HG03095 (cell line): ENCODE data around the gene SLC22A12.

Source experiments
- ATAC-seq: cut with Tn5 transposase; IDR thresholded peaks from one replicate; pipeline ENCODE4 v1.9.1; 2021; ENCODE audit warnings: moderate library complexity; ENCODE audit not compliant: unreplicated experiment

The SLC22A12 gene

GRCh38 chr11:64562723-64563351 is 28.2 kb upstream of the SLC22A12 start:
- ATAC-seq: no peak

- ATAC-seq: no peak
These were observed 27.1 kb upstream of the SLC22A12 start for GRCh38 chr11:64563966-64564365.

GRCh38 chr11:64564419-64564818 is 26.6 kb upstream of the SLC22A12 start:
- no peak for ATAC-seq

- ATAC-seq: no peak
These were observed 25.8 kb upstream of the SLC22A12 start for GRCh38 chr11:64564947-64565889.

- no peak for ATAC-seq
These were observed 24.7 kb upstream of the SLC22A12 start for GRCh38 chr11:64566042-64566914.

GRCh38 chr11:64566915-64567891 is 23.8 kb upstream of the SLC22A12 start:
- no peak for ATAC-seq

- ATAC-seq: no peak
These were observed 22.9 kb upstream of the SLC22A12 start for GRCh38 chr11:64568041-64568571.

GRCh38 chr11:64568584-64569140 is 22.4 kb upstream of the SLC22A12 start:
- ATAC-seq: no peak

- no peak for ATAC-seq
These were observed 21.6 kb upstream of the SLC22A12 start for GRCh38 chr11:64569300-64569970.

- ATAC-seq: no peak
These were observed 20.7 kb upstream of the SLC22A12 start for GRCh38 chr11:64570341-64570740.

GRCh38 chr11:64571050-64571409 is 20.0 kb upstream of the SLC22A12 start:
- no peak for ATAC-seq

- ATAC-seq: no peak
These were observed 19.5 kb upstream of the SLC22A12 start for GRCh38 chr11:64571410-64572091.

- no peak for ATAC-seq
These were observed 18.9 kb upstream of the SLC22A12 start for GRCh38 chr11:64572143-64572542.

- ATAC-seq: no peak
These were observed 13.8 kb upstream of the SLC22A12 start for GRCh38 chr11:64577202-64577601.

- no peak for ATAC-seq
These were observed 10.6 kb upstream of the SLC22A12 start for GRCh38 chr11:64580412-64580811.

GRCh38 chr11:64581057-64581523 is 9.9 kb upstream of the SLC22A12 start:
- ATAC-seq: no peak

- ATAC-seq: no peak
These were observed 8.1 kb upstream of the SLC22A12 start for GRCh38 chr11:64582885-64583284.
